ENCODE measurements around the gene ELOVL3. TPM values are rescaled to one million over a fixed set of nuclear protein-coding genes. Genes with fewer than 3 reads are reported as not detected.

Gene ELOVL3
- total and polyA plus RNA-seq, 2 of the 13 experiments (the other 11 are each of a cell fraction or from before 2014, with no cell fraction given): 0.58 to 0.69 TPM

- no peak for TF ChIP-seq ARID5B (CRISPR knock-in tag; IDR thresholded peaks at IDR 0.05)
- no peak for TF ChIP-seq RELA (CRISPR knock-in tag; IDR thresholded peaks at IDR 0.05)
- TF ChIP-seq EHMT2 (IDR thresholded peaks at IDR 0.05; ENCODE audit: borderline replicate concordance, low read depth, low read length): no peak
- TF ChIP-seq ZNF800 (CRISPR knock-in tag; IDR thresholded peaks at IDR 0.05): no peak
- no peak for TF ChIP-seq SNAPC2 (CRISPR knock-in tag; IDR thresholded peaks at IDR 0.05)
- TF ChIP-seq CEBPB (IDR thresholded peaks at IDR 0.05; ENCODE audit: borderline replicate concordance, low read depth, low read length): no peak
- TF ChIP-seq CCAR2 (optimal IDR thresholded peaks at IDR 0.05; ENCODE audit: low read depth, low read length): no peak
- no peak for TF ChIP-seq POGK (CRISPR knock-in tag; conservative IDR thresholded peaks at IDR 0.05)
- no peak for TF ChIP-seq ZMYM4 (CRISPR knock-in tag; IDR thresholded peaks at IDR 0.05)
Measured at GRCh38 chr10:102220612-102221011, 5.5 kb upstream of the ELOVL3 start (continued).

Measured in HepG2 (cell line).